BLaER1 (cell line): ENCODE results near the gene TNRC6B.
"Not testable (repeated sequence)": the region's sequence is repeated elsewhere in the genome, so short reads cannot be mapped to it uniquely, and the experiment has no call there.

ENCODE experiments used
- H3K27ac ChIP-seq: shearing (Covaris generic); formaldehyde crosslinking; 2 replicates; pipeline ENCODE4 v1.8.1; 2022
- H3K27me3 ChIP-seq: shearing (Covaris generic); formaldehyde crosslinking; 2 replicates; pipeline ENCODE4 v1.8.1; 2022
- H3K36me3 ChIP-seq: shearing (Covaris generic); formaldehyde crosslinking; 2 replicates; pipeline ENCODE4 v1.8.1; 2022
- H3K4me1 ChIP-seq: shearing (Covaris generic); formaldehyde crosslinking; 2 replicates; pipeline ENCODE4 v1.8.1; 2022
- H3K4me2 ChIP-seq: shearing (Covaris generic); formaldehyde crosslinking; 2 replicates; pipeline ENCODE4 v1.8.1; 2022
- H3K4me3 ChIP-seq: shearing (Covaris generic); formaldehyde crosslinking; 2 replicates; pipeline ENCODE4 v1.8.1; 2022
- H3K9ac ChIP-seq: shearing (Covaris generic); formaldehyde crosslinking; 2 replicates; pipeline ENCODE4 v1.8.1; 2022
- H3K9me3 ChIP-seq: shearing (Covaris generic); formaldehyde crosslinking; 2 replicates; pipeline ENCODE4 v1.8.1; 2022
- H4K20me1 ChIP-seq: shearing (Covaris generic); formaldehyde crosslinking; 2 replicates; pipeline ENCODE4 v1.8.1; 2022
- Cebpa-rat ChIP-seq: shearing (Covaris generic); IDR thresholded peaks from 2 replicates; pipeline ENCODE4 v1.8.1; 2022

The TNRC6B gene

DNA sequence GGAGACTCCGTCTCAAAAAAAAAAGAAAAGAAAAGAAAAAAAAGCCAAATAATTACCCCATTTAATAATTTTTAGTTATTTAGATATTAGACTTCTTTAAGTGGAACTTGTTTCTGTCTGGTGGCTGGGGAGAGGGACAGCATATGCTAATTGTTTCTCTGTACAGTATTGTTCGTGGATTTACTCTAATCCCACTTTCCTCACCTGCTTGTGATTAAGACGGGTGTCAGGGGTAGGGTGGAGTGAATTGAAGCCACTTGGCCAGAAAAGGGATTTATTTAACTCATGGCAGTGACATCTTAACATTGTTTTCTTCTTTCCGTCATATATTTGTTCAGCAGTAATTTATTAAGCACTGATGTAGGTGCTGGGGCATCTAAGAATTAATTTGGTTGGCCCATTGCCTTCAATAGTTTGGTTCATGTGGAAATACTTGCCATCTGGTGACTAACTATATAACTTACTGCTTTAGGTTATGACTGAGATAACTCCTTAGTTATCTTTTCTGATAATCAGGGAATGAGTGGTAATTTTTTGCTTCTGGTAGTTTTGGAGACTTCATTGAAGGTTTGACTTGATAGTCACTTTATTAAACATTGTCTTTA, 4.6 kb downstream of the TNRC6B start:
- no peak for TF ChIP-seq Cebpa-rat
- H3K9me3 ChIP-seq = peaks cover 18% of the 10 kb centered on the region
- no peak overlapping the region for H3K27ac ChIP-seq
- H3K27me3 ChIP-seq = no peaks in the 10 kb centered on the region
- peaks cover 81% of the 10 kb centered on the region for H4K20me1 ChIP-seq
- H3K36me3 ChIP-seq = peaks cover 39% of the 10 kb centered on the region
- H3K4me1 ChIP-seq = peaks cover 46% of the 10 kb centered on the region
- no peak overlapping the region for H3K4me3 ChIP-seq
- H3K9ac ChIP-seq = 0 out of 2 replicates have a peak overlapping the region, but pooled peaks have one; percentile 42
- H3K4me2 ChIP-seq = peak overlapping the region; percentile 82

GRCh38 chr22:40183029-40183581, 5.4 kb downstream of the TNRC6B start:
- no peak overlapping the region for H3K4me3 ChIP-seq
- peaks cover 89% of the 10 kb centered on the region for H4K20me1 ChIP-seq
- peaks cover 45% of the 10 kb centered on the region for H3K36me3 ChIP-seq
- H3K4me2 ChIP-seq = peak overlapping the region; percentile 82
- no peak for TF ChIP-seq Cebpa-rat
- peaks cover 48% of the 10 kb centered on the region for H3K4me1 ChIP-seq
- no peak overlapping the region for H3K27ac ChIP-seq
- H3K9ac ChIP-seq = peak overlapping the region; percentile 42; the same call in 1 of the 2 replicates
- H3K9me3 ChIP-seq = peaks cover 23% of the 10 kb centered on the region
- no peaks in the 10 kb centered on the region for H3K27me3 ChIP-seq

DNA sequence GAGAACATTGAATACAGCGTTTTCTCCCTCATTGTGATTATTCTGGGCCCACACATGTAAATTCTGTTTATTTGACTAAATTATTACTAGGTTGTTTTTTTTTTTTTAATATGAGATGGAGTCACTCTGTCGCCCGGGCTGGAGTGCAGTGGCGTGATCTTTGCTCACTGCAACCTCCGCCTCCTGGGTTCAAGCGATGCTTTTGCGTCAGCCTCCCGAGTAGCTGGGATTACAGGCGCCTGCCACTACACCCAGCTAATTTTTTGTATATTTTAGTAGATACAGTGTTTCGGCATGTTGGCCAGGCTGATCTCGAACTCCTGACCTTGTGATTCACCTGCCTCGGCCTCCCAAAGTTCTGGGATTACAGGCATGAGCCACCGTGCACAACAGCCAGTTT, 5.9 kb downstream of the TNRC6B start:
- H3K4me2 ChIP-seq = peak overlapping the region; percentile 82
- peaks cover 94% of the 10 kb centered on the region for H4K20me1 ChIP-seq

DNA sequence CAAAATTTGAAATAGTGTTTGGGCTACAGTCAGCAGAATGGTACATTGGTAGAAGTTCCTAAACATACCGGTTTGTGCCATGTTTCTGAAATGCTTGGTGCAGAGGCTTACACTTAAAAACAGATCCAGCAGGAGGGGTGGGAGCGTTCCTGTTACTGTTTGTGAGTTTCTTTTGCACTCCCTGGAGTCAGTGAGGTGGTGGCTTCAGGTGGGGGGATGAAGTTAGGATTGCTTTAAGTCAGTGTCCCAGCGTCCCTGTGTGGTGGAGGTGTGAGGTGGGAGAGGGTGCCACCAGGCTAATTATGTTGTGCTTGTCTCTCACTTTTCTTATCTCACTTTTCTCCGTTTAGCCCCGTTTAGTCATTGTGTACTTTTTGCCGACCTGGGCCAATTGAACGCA, 9.7 kb downstream of the TNRC6B start:
- Histone ChIP-seq H4K20me1 (peaks cover 99% of the 10 kb centered on the region), H3K4me2 (no peak overlapping the region)

More for the DNA sequence above, 5.9 kb downstream of the TNRC6B start:
- H3K27ac ChIP-seq, H3K27me3 ChIP-seq, H3K4me3 ChIP-seq: not testable (repeated sequence)
- Histone ChIP-seq H3K36me3 (peaks cover 49% of the 10 kb centered on the region), H3K9me3 (peaks cover 27% of the 10 kb centered on the region), H3K9ac (peak overlapping the region; percentile 42; the same call in 1 of the 2 replicates), H3K4me1 (peaks cover 48% of the 10 kb centered on the region)

GRCh38 chr22:40189997-40190396, 12.3 kb downstream of the TNRC6B start:
- Histone ChIP-seq H3K27me3 (no peaks in the 10 kb centered on the region), H4K20me1 (peaks cover 100% of the 10 kb centered on the region), H3K4me2 (no peak overlapping the region), H3K27ac (no peak overlapping the region), H3K9ac (no peak overlapping the region), H3K4me3 (no peak overlapping the region), H3K9me3 (peaks cover 21% of the 10 kb centered on the region), H3K4me1 (peaks cover 43% of the 10 kb centered on the region), H3K36me3 (peaks cover 51% of the 10 kb centered on the region)
- no peak for TF ChIP-seq Cebpa-rat

More for the DNA sequence above, 9.7 kb downstream of the TNRC6B start:
- Histone ChIP-seq H3K4me1 (peaks cover 28% of the 10 kb centered on the region), H3K27me3 (no peaks in the 10 kb centered on the region), H3K9me3 (peaks cover 27% of the 10 kb centered on the region), H3K4me3 (no peak overlapping the region), H3K36me3 (peaks cover 54% of the 10 kb centered on the region), H3K27ac (no peak overlapping the region), H3K9ac (no peak overlapping the region)
- no peak for TF ChIP-seq Cebpa-rat

DNA sequence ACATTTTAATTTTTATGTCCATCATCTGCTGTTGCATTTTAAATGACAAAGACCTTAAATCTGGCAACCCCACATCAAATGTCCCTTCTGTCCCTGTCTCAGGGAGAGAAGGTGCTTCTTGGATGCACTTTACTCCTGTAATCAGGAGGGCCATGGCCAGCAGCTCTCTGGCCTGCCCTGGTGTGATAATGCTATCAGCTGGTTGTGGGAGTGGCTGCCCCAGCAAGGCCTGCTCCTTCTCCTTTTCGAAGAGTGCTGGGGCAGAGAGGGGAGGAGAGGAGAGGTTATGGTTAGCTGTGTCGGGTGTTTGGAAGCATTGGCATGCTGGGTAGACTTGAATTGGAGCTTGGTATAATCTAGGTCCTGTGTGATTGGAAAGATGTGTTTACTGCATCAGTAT, 12.8 kb downstream of the TNRC6B start:
- Histone ChIP-seq H3K4me1 (peaks cover 48% of the 10 kb centered on the region), H3K4me3 (no peak overlapping the region), H3K9me3 (peaks cover 18% of the 10 kb centered on the region), H4K20me1 (peaks cover 100% of the 10 kb centered on the region), H3K27ac (no peak overlapping the region), H3K27me3 (no peaks in the 10 kb centered on the region), H3K4me2 (no peak overlapping the region), H3K36me3 (peaks cover 48% of the 10 kb centered on the region), H3K9ac (no peak overlapping the region)
- TF ChIP-seq Cebpa-rat = no peak

GRCh38 chr22:40193429-40194421, 16.0 kb downstream of the TNRC6B start:
- Histone ChIP-seq H3K4me3 (no peak overlapping the region), H3K4me1 (peaks cover 71% of the 10 kb centered on the region), H3K4me2 (peak overlapping the region; percentile 60), H4K20me1 (peaks cover 97% of the 10 kb centered on the region), H3K27ac (peak overlapping the region; percentile 48; the same call in 1 of the 2 replicates), H3K9me3 (no peaks in the 10 kb centered on the region), H3K27me3 (no peaks in the 10 kb centered on the region), H3K9ac (no peak overlapping the region), H3K36me3 (peaks cover 40% of the 10 kb centered on the region)
- no peak for TF ChIP-seq Cebpa-rat

DNA sequence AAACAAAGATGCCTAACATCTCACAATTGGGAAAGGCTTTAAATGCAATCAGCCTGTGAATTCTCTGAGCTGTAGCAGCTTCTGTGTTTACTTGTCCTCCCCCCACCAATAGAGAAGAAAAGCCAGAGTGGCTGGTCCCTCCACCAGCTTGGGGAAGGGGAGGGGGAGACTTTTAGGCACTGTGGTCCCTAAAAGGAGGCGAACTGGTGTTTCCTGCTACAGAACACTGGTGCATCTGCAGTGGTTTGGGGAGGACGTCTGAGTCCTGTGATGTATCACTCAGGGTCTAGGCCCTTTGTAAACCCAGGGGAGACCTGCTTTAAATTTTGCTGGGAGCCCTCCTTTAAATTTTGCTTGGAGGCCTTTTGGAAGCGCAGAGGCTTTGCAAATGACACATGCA, 16.9 kb downstream of the TNRC6B start:
- Histone ChIP-seq H3K9ac (no peak overlapping the region), H3K36me3 (peaks cover 48% of the 10 kb centered on the region), H4K20me1 (peaks cover 97% of the 10 kb centered on the region), H3K4me2 (peak overlapping the region; percentile 60), H3K4me3 (no peak overlapping the region), H3K4me1 (peaks cover 75% of the 10 kb centered on the region), H3K9me3 (no peaks in the 10 kb centered on the region), H3K27me3 (no peaks in the 10 kb centered on the region), H3K27ac (peak overlapping the region; percentile 48; the same call in 1 of the 2 replicates)
- no peak for TF ChIP-seq Cebpa-rat

- Histone ChIP-seq H3K9ac (no peak overlapping the region), H4K20me1 (peaks cover 92% of the 10 kb centered on the region), H3K4me3 (no peak overlapping the region), H3K9me3 (no peaks in the 10 kb centered on the region), H3K36me3 (peaks cover 42% of the 10 kb centered on the region), H3K4me1 (peaks cover 87% of the 10 kb centered on the region), H3K27me3 (no peaks in the 10 kb centered on the region), H3K27ac (no peak overlapping the region), H3K4me2 (0 out of 2 replicates have a peak overlapping the region, but pooled peaks have one; percentile 9)
- TF ChIP-seq Cebpa-rat = no peak
These were observed 19.1 kb downstream of the TNRC6B start for GRCh38 chr22:40196628-40197360.

DNA sequence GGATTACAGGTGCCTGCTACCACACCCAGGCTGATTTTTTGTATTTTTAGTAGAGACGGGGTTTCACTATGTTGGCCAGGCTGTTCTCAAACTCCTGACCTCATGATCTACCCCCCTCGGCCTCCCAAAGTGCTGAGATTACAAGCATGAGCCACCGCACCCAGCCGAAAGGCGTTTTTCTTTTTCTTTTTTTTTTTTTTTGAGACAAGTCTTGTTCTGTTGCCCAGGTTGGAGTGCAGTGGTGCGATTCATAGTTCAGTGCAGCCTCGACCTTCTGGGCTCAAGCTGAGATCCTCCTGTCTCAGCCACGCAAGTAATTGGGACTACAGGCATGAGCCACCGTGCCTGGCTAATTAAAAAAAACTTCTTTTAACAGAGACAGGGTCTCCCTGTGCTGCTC, 19.7 kb downstream of the TNRC6B start:
- Histone ChIP-seq H3K4me1 (peaks cover 87% of the 10 kb centered on the region), H3K4me2 (peak overlapping the region; percentile 9; the same call in 1 of the 2 replicates), H3K36me3 (peaks cover 37% of the 10 kb centered on the region), H4K20me1 (peaks cover 91% of the 10 kb centered on the region)
- not testable (repeated sequence) for H3K27ac ChIP-seq, H3K9me3 ChIP-seq, H3K4me3 ChIP-seq, H3K27me3 ChIP-seq, H3K9ac ChIP-seq
